Neural progenitor cell (in vitro differentiated cells): ENCODE measurements around the gene PTPRK.

Source experiments
- EZH2 ChIP-seq: fragments of 200-600 bp; sonication (generic); IDR thresholded peaks from 2 replicates; pipeline ENCODE4 v1.6.1; 2017; ENCODE audit warnings: antibody characterized with exemption, mild to moderate bottlenecking, moderate library complexity
- TF ChIP-seq, protein P1 (sequence below): fragments of 200-600 bp; sonication (generic); IDR thresholded peaks from 2 replicates; pipeline ENCODE4 v1.5.1; 2017; ENCODE audit warnings: antibody characterized with exemption, mild to moderate bottlenecking

DNA sequence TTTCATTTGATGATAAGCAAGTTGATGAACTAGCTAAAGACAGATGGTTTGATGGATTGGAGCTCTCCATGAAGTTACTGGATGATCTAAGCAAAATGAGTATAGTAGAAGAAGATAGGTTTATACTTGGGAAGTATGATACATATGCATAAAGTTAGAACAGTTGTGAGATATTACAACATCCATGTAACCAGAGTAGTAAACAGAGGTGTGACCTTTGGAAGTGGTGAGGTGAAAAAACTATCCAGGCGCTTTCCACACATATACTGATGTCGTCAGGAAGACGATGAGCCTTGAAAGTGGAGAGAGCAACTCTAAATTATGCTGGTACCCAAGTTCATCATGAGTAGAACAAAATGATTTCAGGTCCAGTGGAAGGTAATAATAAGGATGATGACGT is 271.0 kb downstream of the PTPRK start:
- TF ChIP-seq, protein P1, sequence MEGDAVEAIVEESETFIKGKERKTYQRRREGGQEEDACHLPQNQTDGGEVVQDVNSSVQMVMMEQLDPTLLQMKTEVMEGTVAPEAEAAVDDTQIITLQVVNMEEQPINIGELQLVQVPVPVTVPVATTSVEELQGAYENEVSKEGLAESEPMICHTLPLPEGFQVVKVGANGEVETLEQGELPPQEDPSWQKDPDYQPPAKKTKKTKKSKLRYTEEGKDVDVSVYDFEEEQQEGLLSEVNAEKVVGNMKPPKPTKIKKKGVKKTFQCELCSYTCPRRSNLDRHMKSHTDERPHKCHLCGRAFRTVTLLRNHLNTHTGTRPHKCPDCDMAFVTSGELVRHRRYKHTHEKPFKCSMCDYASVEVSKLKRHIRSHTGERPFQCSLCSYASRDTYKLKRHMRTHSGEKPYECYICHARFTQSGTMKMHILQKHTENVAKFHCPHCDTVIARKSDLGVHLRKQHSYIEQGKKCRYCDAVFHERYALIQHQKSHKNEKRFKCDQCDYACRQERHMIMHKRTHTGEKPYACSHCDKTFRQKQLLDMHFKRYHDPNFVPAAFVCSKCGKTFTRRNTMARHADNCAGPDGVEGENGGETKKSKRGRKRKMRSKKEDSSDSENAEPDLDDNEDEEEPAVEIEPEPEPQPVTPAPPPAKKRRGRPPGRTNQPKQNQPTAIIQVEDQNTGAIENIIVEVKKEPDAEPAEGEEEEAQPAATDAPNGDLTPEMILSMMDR, result no peak
- no peak for TF ChIP-seq EZH2
